ENCODE data around the gene LCN15.

GRCh38 chr9:136799079-136799853, 34.9 kb upstream of the LCN15 start:
- TF ChIP-seq CTCF (conservative IDR thresholded peaks at IDR 0.05; ENCODE audit: low read length) (no peak), EZH2phosphoT487 (IDR thresholded peaks at IDR 0.05; ENCODE audit: borderline replicate concordance, low read depth, low read length) (no peak)

Data from OCI-LY7 (cell line).